SK-N-SH treated with all-trans-retinoic acid at 6 μM for 48 hours (cell line): ENCODE results near the gene RPP40.

Source experiments
- ARNTL ChIP-seq: fragments of 450-650 bp; formaldehyde crosslinking; IDR thresholded peaks from 2 replicates; pipeline ENCODE4 v1.5.0; 2020; ENCODE audit warnings: low read depth, mild to moderate bottlenecking, moderate library complexity, borderline replicate concordance
- BACH2 ChIP-seq: fragments of 250-450 bp; sonication (Bioruptor Pico); IDR thresholded peaks from 2 replicates; pipeline ENCODE4 v1.9.0; 2021; ENCODE audit warnings: mild to moderate bottlenecking, borderline replicate concordance
- ESRRG ChIP-seq: fragments of 250-450 bp; sonication (Bioruptor Pico); IDR thresholded peaks from 2 replicates; pipeline ENCODE4 v1.6.1; 2021; ENCODE audit warnings: mild to moderate bottlenecking
- OSR1 ChIP-seq: fragments of 250-450 bp; sonication (Bioruptor Pico); IDR thresholded peaks from 2 replicates; pipeline ENCODE4 v1.8.0; 2022; ENCODE audit warnings: moderate library complexity, mild to moderate bottlenecking, inconsistent platforms
- PATZ1 ChIP-seq: fragments of 250-450 bp; sonication (Bioruptor Pico); IDR thresholded peaks from 2 replicates; pipeline ENCODE4 v1.8.0; 2020; ENCODE audit warnings: mild to moderate bottlenecking, moderate library complexity, borderline replicate concordance
- POU6F1 ChIP-seq: fragments of 250-450 bp; sonication (Bioruptor Pico); IDR thresholded peaks from 2 replicates; pipeline ENCODE4 v1.8.0; 2021; ENCODE audit warnings: low read depth, mild to moderate bottlenecking, moderate library complexity, borderline replicate concordance
- TSHZ2 ChIP-seq: fragments of 250-450 bp; sonication (Bioruptor Pico); IDR thresholded peaks from 2 replicates; pipeline ENCODE4 v1.5.0; 2020; ENCODE audit warnings: mild to moderate bottlenecking, moderate library complexity
- ZFP3 ChIP-seq: fragments of 250-450 bp; sonication (Bioruptor Pico); IDR thresholded peaks from 2 replicates; pipeline ENCODE4 v1.5.0; 2020; ENCODE audit warnings: mild to moderate bottlenecking, moderate library complexity

- TF ChIP-seq PATZ1 (CRISPR knock-in tag) = no peak
- TF ChIP-seq BACH2 (CRISPR knock-in tag) = no peak
- no peak for TF ChIP-seq ZFP3 (CRISPR knock-in tag)
- no peak for TF ChIP-seq POU6F1 (CRISPR knock-in tag)
- TF ChIP-seq OSR1 (CRISPR knock-in tag) = no peak
- no peak for TF ChIP-seq TSHZ2
- TF ChIP-seq ESRRG = no peak
- no peak for TF ChIP-seq ARNTL
These were observed 25.1 kb upstream of the RPP40 start for GRCh38 chr6:5028921-5029320.
